Lung (tissue), 12 donors: ENCODE data around the gene RAMP3. TPM values are rescaled to one million over a fixed set of nuclear protein-coding genes. Genes with fewer than 3 reads are reported as not detected.

ENCODE experiments used
- ATAC-seq: fragments of 200-7000 bp; cut with Tn5 transposase; one replicate; pipeline ENCODE4 v1.9.1; 2020; ENCODE audit warnings: moderate number of reproducible peaks; ENCODE audit not compliant: insufficient read depth, low FRiP score
- DNase-seq, 3 donors: peaks; one replicate each; pipeline ENCODE4 v3.0.0-alpha.2; 2013 to 2017
- H3K27ac ChIP-seq, 2 donors: one replicate each; pipeline ENCODE4 v1.5.1; 2013; ENCODE audit warnings: mild to moderate bottlenecking in 2 of 2, moderate library complexity in 2 of 2, control low read depth in 1 of 2, inconsistent platforms in 1 of 2, low read depth in 1 of 2, low read length in 1 of 2
- H3K27me3 ChIP-seq, 3 donors: one replicate each; pipeline ENCODE4 v1.5.1; 2013; ENCODE audit warnings: low read length in 2 of 3; ENCODE audit not compliant: control insufficient read depth in 3 of 3, insufficient read depth in 3 of 3
- H3K36me3 ChIP-seq, 4 donors: one replicate each; pipeline ENCODE4 v1.5.1; 2013; ENCODE audit warnings: low read length in 4 of 4, mild to moderate bottlenecking in 1 of 4, moderate library complexity in 1 of 4; ENCODE audit not compliant: control insufficient read depth in 4 of 4, insufficient read depth in 4 of 4
- H3K4me1 ChIP-seq, 5 donors: one replicate each; pipeline ENCODE4 v1.5.1; 2013; ENCODE audit warnings: low read length in 5 of 5, mild to moderate bottlenecking in 2 of 5, moderate library complexity in 1 of 5; ENCODE audit not compliant: control insufficient read depth in 5 of 5, insufficient read depth in 5 of 5
- H3K4me3 ChIP-seq: one replicate; pipeline ENCODE4 v1.5.1; 2013; ENCODE audit warnings: mild to moderate bottlenecking, control low read depth, moderate library complexity
- H3K9ac ChIP-seq, 2 donors: one replicate each; pipeline ENCODE4 v1.5.1; 2013; ENCODE audit warnings: low read length in 2 of 2, control low read depth in 1 of 2; ENCODE audit not compliant: insufficient read depth in 1 of 2
- H3K9me3 ChIP-seq, 4 donors: one replicate each; pipeline ENCODE4 v1.5.1; 2013; ENCODE audit warnings: low read length in 3 of 4, mild to moderate bottlenecking in 1 of 4, moderate library complexity in 1 of 4; ENCODE audit not compliant: control insufficient read depth in 4 of 4, insufficient read depth in 3 of 4
- CTCF ChIP-seq: IDR thresholded peaks from 2 replicates; pipeline ENCODE4 v1.5.1; 2012; ENCODE audit warnings: mild to moderate bottlenecking; ENCODE audit errors: control extremely low read depth, extremely low read depth
- WGBS, 2 donors: extraction: QIAGEN DNeasy Blood & Tissue Kit; methylation state at CpG; one replicate each; pipeline ENCODE4 v1.1.7; 2013; 5-methylcytosine and 5-hydroxymethylcytosine counted together
- polyA plus RNA-seq, 2 donors: library from polyadenylated mRNA; stranded (reverse); fragments of 200-250 nt; gene quantifications; one replicate each; pipeline ENCODE4 v1.2.1, GENCODE V29; 2013
- total RNA-seq, 2 donors: library from RNA; depleted of rRNA in 1 of 2; stranded (reverse); fragments of >200 nt in 1 of 2; gene quantifications; one replicate each; pipeline ENCODE4 v1.2.1, GENCODE V29; 2014 to 2021
- donor health status: control.
- donor health status: control.
- donor health status: Bipolar disorder and iron deficiency.
- donor health status: healthy.
- donor health status: DM: yes; HTN: yes; CAD: no.

Gene RAMP3
- total and polyA plus RNA-seq, 4 donors, result 47.3 to 116 (median 63.3) TPM

- Histone ChIP-seq H3K4me3 (no peak overlapping the region), H3K9ac (no peak overlapping the region), H3K27me3 (no peaks in the 10 kb centered on the region), H3K4me1 (peaks cover 0 to 3% (median 0%) of the 10 kb centered on the region in 5 donors), H3K27ac (no peak overlapping the region), H3K36me3 (no peaks in the 10 kb centered on the region), H3K9me3 (no peaks in the 10 kb centered on the region)
- ATAC-seq, result no peak
- DNase-seq, result no peak
- WGBS, 2 donors, result 83 to 84% methylated on average over 16 of the region's 16 CpGs
- no peak for TF ChIP-seq CTCF
Observed at GRCh38 chr7:45122975-45123860, 34.4 kb upstream of the RAMP3 start.

DNA sequence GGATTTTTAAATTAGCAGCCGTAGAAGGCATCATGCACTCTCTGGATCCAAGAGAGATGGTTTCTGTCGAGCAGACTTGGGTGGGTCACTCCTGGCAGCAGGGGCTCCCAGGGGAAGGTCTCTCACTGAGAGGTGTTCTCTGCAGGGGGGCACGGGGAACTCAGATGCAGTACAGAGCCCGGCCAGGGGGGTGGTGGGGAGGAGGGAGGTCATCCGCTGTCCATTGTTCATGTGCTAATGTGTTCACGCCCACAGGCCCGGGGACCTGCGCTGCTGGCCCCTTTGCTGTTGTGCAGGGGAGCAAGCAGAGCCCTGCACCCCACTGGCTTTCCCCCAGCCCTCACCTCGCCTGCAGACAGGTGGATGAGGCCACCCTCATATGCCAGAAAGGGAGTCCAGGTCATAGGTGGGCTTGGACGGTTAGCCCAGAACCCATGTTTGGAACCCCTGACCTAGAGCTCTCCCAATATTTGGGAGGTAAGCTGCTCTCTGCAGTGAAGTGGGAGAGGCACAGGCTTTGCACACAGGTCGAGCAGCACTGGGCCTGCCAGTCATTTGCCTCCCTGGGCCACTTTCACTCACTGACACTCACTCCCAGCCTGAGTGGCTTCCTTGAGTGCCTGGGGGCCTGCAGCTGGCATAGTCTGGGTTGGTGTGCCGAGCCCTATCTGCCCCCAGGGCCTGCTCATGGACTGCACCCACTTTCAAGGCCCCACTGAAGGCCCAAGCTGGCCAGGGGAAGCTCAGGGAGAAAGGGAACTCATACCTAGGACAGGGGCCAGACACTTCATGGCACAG, 33.5 kb upstream of the RAMP3 start:
- DNase-seq, result no peak
- 78 to 83% methylated on average over 12 of the region's 12 CpGs for WGBS, 2 donors
- no peak overlapping the region for H3K4me3 ChIP-seq

GRCh38 chr7:45125193-45125904, 32.2 kb upstream of the RAMP3 start:
- no peak overlapping the region for H3K27ac ChIP-seq
- 91 to 92% methylated on average over 11 of the region's 11 CpGs for WGBS, 2 donors
- TF ChIP-seq CTCF, result no peak
- no peak overlapping the region for H3K9ac ChIP-seq
- peaks cover 0 to 3% (median 0%) of the 10 kb centered on the region in 5 donors for H3K4me1 ChIP-seq
- no peaks in the 10 kb centered on the region for H3K9me3 ChIP-seq
- H3K27me3 ChIP-seq, result no peaks in the 10 kb centered on the region
- ATAC-seq (no peak), DNase-seq (no peak)
- no peak overlapping the region for H3K4me3 ChIP-seq
- H3K36me3 ChIP-seq, result no peaks in the 10 kb centered on the region

More for the DNA sequence above, 33.5 kb upstream of the RAMP3 start:
- no peak for ATAC-seq
- no peak overlapping the region for H3K9ac ChIP-seq
- no peaks in the 10 kb centered on the region for H3K9me3 ChIP-seq
- H3K4me1 ChIP-seq, result peaks cover 0 to 3% (median 0%) of the 10 kb centered on the region in 5 donors
- TF ChIP-seq CTCF, result no peak
- H3K27me3 ChIP-seq, result no peaks in the 10 kb centered on the region
- no peaks in the 10 kb centered on the region for H3K36me3 ChIP-seq
- H3K27ac ChIP-seq, result no peak overlapping the region
